Measurements from ENCODE around the gene TRAPPC1.
A peak's percentile ranks its signal among the peaks of the same experiment; 100 is the strongest.
"Not testable (repeated sequence)": the region's sequence is repeated elsewhere in the genome, so short reads cannot be mapped to it uniquely, and the experiment has no call there.

TRAPPC1 gene, protein sequence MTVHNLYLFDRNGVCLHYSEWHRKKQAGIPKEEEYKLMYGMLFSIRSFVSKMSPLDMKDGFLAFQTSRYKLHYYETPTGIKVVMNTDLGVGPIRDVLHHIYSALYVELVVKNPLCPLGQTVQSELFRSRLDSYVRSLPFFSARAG

GRCh38 chr17:7931709-7932482 lies at the start of gene TRAPPC1, which contains the start of gene CNTROB:
Gene TRAPPC1, minus strand, starts transcription at chr17:7931946. Its CDS starts 117 bp downstream, at chr17:7931829.
Gene CNTROB, plus strand, starts transcription at chr17:7932206. Its CDS starts 874 bp downstream, at chr17:7933080.
- peak; percentile 97 for DNase-seq

DNA sequence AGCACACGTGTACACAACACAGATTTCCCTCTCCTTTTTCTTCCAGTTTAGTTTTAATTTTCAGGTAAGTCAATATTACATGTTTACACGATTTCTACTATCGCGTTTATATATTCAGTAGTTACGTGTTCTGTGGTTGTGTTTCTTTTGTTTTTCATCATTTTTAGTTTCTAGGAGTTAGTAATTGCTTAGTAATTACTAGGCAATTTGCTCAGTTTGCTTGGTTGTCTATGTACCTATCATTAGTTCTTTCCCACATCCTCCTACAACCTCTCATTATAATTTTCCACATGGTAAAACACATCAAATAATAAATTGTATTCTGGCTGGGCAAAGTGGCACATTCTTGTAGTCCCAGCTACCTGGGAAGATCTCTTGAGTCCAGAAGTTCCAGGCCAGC lies 46.1 kb upstream of the TRAPPC1 start:
- DNase-seq: no peak

GRCh38 chr17:7977039-7977438 lies 45.3 kb upstream of the TRAPPC1 start:
- no peak for DNase-seq

DNA sequence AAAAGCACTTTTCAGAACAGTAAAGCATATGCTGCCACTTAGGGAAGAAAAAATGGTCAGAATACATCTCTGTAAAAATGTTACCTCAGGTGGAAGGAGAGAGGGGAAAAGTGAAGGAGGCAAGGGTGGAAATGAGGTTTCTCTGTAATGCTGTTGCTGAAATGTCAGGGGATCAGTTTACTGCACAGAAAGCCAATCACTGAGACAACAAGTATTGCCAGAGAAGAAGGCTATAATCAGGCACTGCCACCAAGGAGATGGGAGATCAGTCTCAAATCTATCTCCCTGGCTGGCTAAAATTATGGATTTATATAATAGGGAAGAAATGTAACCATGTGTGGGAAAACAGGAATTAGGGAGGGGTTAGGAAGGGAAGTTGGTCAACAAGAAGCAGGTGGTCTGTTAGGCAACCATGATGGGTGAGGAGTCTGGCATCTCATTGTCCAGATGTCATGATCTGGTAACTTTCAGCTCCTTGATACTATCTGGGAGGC lies 42.9 kb upstream of the TRAPPC1 start:
- DNase-seq: no peak

DNA sequence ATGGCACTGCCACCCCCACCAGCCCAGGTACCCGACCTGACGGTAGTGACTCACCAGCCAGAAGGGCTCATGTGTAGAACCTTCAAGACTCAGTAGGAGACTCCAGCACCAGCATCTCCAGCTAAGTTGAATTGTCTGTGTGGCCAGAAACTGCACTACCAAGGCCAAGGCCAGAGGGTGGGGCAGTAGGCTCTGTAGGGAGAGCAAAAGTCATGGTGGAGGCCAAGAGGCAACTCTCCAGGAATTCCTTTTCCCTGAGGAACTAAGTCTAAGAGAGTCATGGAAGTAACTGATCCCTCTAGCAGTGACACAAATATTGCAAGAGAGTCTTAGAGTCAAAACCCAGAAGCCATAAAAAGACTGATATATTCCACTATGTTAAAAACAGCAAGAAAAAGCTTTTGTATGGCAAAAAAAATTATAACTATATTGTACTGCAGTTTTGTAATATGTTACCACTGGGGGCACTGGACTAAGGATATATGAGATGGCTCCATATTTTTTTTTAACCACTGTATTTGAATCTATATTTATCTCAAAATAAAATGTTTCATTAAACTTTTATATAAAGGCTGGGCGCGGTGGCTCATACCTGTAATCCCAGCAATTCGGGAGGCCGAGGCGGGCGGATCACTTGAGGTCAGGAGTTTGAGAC lies 40.5 kb upstream of the TRAPPC1 start:
- DNase-seq: no peak

GRCh38 chr17:7971651-7972050 lies 39.9 kb upstream of the TRAPPC1 start:
- DNase-seq: no peak

DNA sequence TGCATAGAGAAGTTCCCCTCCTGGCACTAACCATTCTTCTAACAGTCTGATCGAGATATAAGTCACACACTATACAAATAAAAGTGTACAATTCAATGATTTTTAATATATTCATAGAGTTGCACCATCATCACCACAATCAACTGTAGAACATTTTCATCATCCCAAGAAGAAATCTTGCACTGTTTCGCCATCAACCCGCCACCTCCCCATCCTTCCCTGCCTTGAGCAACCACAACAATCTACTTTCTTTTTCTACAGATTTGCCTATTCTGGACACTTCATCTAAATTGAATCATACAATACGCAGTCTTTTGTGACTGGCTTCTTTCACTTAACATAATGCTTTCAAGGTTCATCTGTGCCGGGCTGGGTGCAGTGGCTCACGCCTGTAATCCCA lies 37.7 kb upstream of the TRAPPC1 start:
- DNase-seq: no peak

- no peak for DNase-seq
These were observed 36.0 kb upstream of the TRAPPC1 start for GRCh38 chr17:7967751-7968150.

- DNase-seq: no peak
These were observed 29.7 kb upstream of the TRAPPC1 start for GRCh38 chr17:7961421-7961820.

GRCh38 chr17:7959503-7960253 lies 27.9 kb upstream of the TRAPPC1 start:
- DNase-seq: no peak

GRCh38 chr17:7956228-7956965 lies 24.7 kb upstream of the TRAPPC1 start:
- no peak for DNase-seq

DNA sequence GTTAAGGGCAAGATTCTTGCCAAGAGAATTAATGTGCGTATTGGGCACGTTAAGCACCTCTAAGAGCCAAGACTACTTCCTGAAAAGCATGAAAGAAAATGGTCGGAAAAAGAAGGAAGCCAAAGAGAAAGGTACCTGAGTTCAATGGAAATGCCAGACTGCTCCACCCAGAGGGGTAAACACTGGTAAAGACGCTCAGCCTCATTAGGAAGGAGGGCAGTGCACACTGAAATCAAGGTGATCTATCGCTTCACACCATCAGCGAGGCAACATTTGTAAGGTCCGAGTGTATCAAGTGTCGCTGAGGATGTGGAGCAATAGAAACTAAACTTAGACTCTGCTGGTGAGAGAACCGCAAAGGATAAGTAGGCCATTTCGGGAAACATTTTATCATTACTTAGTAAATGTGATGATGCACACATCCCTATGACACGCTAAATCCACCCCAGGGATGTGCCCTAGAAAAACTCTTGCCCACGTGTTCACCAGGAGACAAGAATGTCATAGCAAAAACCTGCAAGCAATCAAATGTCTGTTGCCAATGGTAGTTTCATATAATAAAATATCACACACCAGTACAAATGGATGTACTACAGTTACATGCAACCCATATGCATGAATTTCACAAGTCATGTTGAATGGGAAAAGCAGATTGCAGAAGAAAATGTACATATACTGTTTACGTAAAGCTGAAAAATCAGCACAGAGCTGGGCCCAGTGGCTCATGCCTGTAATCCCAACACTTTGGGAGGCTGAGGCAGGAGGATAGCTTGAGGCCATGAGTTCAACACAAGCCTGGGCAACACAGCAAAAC lies 23.9 kb upstream of the TRAPPC1 start:
- no peak for DNase-seq

DNA sequence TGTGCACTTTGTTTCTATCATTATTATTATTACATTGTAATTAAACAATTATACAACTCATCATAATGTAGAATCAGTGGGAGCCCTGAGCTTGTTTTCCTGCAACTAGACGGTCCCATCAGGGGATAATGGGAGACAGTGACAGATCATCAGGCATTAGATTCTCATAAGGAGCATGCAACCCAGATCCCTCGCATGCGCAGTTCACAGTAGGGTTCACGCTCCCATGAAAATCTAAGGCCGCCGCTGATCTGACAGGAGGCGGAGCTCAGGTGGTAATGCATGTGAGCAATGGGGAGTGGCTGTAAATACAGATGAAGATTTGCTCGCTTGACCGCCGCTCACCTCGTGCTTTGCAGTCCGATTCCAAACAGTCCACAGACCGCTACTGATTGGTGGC lies 21.5 kb upstream of the TRAPPC1 start:
- not testable (repeated sequence) for DNase-seq

- DNase-seq: no peak
These were observed 19.5 kb upstream of the TRAPPC1 start for GRCh38 chr17:7951143-7951792.

DNA sequence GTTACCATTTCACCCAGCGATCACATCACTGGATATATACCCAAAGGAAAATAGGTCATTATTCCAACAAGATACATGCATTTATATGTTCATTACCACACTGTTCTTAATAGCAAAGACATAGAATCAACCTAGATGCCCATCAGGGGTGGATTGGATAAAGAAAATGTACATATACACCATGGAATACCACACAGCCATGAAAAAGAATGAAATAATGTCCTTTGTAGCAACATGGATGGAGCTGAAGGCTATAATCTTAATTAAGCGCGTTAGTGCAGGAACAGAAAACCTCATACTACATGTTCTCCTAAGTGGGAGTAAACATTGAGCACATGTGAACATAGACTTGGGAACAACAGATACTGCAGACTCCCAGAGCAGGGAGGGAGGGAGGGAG lies 18.8 kb upstream of the TRAPPC1 start:
- no peak for DNase-seq

DNA sequence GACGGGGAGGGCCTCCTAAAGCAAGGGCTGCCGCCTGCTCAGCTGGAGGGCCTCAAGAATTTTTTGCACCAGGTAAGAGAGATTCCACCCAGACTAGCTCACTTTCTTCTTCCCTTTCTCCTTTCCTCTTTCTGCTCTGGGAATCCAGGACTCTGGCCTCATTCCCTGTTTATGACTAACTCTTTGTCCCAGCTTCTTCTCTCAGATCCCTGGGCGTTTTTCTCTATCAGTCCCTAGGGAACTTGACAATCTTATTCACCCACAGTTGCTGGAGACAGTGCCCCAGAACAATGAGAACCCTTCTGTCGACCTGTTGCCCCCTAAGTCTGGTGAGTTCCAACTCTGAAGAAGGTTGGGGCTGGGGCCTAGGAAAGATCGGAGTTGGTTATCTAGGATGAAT lies 15.9 kb upstream of the TRAPPC1 start:
- no peak for DNase-seq

DNA sequence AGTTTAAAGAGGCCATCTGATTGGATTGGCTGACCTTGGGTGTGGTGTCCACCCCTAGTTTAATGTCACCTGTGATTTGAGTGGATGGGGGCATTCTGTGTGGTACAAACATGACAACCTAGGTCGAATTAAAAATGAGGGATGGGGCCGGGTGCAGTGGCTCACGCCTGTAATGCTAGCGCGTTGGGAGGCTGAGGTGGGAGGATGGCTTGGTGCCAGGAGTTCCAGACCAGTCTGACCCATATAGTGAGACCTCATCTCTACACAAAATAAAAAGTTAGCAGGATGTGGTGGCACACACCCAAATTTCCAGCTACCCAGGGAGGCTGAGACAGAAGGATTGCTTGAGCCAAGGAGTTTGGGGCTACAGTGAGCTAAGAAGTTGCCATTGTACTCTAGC lies 14.7 kb upstream of the TRAPPC1 start:
- DNase-seq: no peak

GRCh38 chr17:7945651-7946050 lies 13.9 kb upstream of the TRAPPC1 start:
- DNase-seq: no peak

DNA sequence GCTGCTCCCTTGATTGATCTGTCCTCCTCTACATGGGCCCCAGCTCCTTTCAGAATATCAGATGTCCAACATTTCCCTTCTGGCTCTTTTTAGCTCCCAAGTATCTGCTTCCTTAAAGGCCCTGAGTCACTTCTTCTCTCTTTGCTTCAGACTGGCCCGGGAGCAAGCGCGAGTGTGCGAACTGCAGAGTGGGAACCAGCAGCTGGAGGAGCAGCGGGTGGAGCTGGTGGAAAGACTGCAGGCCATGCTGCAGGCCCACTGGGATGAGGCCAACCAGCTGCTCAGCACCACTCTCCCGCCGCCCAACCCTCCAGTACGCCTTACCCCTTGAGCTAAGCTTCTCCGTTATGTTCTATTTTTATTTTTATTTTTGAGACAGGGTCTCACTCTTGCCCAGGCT lies 12.6 kb upstream of the TRAPPC1 start:
- no peak for DNase-seq

DNA sequence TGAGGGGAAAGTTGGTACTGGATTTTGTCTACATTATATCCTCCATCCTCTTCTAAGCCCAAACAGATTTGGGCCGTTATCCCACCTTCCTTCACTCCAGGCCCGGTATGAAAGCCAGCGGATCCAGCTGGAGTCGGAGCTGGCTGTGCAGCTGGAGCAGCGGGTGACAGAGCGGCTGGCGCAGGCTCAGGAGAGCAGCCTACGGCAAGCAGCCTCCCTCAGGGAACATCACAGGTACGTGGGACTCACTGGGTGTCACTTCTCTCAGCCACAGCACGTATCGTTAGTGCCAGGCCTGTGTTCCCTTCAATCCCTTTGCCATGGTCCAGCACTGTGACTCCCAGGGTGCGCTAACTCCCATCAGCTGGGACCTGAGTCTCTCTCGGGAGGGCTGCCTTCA lies 11.5 kb upstream of the TRAPPC1 start:
- DNase-seq: no peak

DNA sequence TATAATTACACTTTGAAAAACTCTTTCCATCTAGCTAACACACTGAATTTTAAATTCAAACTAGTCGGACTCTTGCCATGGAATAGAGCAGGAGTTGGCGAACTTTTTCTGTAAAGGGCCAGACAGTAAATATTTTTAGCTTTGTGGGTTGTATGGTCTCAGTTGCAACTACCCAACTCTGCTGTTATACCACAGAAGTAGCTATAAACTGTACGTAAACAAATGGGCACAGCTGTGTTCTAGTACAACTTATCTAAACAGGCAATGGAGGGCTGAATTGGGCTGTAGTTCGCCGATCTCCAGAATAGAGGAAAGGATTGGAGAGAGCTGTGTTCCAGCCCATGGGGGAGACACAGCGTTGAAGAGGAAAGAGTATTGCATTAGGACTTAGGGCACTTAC lies 9.0 kb upstream of the TRAPPC1 start:
- no peak for DNase-seq

Data from NCI-H1048 (cell line).